Kidney epithelial cell (primary cell): ENCODE results near the gene CNDP2. TPM values are rescaled to one million over a fixed set of nuclear protein-coding genes. Genes with fewer than 3 reads are reported as not detected.

Experiments
- DNase-seq: peaks from one replicate; pipeline ENCODE4 v3.0.0-alpha.2; 2010; ENCODE audit warnings: low read depth
- H3K27me3 ChIP-seq: 2 replicates; pipeline ENCODE4 v1.6.0; 2011; ENCODE audit warnings: low read length; ENCODE audit not compliant: control insufficient read depth, insufficient read depth
- H3K36me3 ChIP-seq: 2 replicates; pipeline ENCODE4 v1.5.1; 2011; ENCODE audit warnings: low read length; ENCODE audit not compliant: control insufficient read depth, insufficient read depth
- H3K4me3 ChIP-seq: 2 replicates; pipeline ENCODE4 v1.5.1; 2011; ENCODE audit warnings: low read depth, mild to moderate bottlenecking, control low read depth, low read length
- CTCF ChIP-seq: IDR thresholded peaks from 2 replicates; pipeline ENCODE4 v1.5.1; 2011; ENCODE audit warnings: mild to moderate bottlenecking, moderate library complexity, low read length, control low read depth, inconsistent platforms; ENCODE audit not compliant: insufficient read depth, poor library complexity, severe bottlenecking
- total RNA-seq: library from RNA; depleted of rRNA; stranded (reverse); fragments of >200 nt; gene quantifications from 2 replicates; pipeline ENCODE4 v1.2.3, GENCODE V29; 2015

CNDP2 gene
- total RNA-seq, 1 donor from 2014 or later = 225 TPM

- H3K36me3 ChIP-seq = no peaks in the 10 kb centered on the region
- H3K4me3 ChIP-seq = no peak overlapping the region
- H3K27me3 ChIP-seq = peaks cover 3% of the 10 kb centered on the region
- no peak for DNase-seq
- no peak for TF ChIP-seq CTCF
Observed at GRCh38 chr18:74533666-74534065, 37.5 kb downstream of the CNDP2 start.

- no peak within 1 kb of the TSS for H3K4me3 ChIP-seq
- DNase-seq = no peak
- TF ChIP-seq CTCF = no peak
Observed at GRCh38 chr18:74534150-74534969, 38.2 kb downstream of the CNDP2 start, which contains the start of gene CNDP1. CNDP1 (plus strand) TSS chr18:74534500; CDS start chr18:74534668, 168 bp downstream.

GRCh38 chr18:74534981-74535649 lies 39.0 kb downstream of the CNDP2 start:
- DNase-seq = no peak
- TF ChIP-seq CTCF = no peak
- Histone ChIP-seq H3K36me3 (no peaks in the 10 kb centered on the region), H3K4me3 (no peak overlapping the region), H3K27me3 (peaks cover 6% of the 10 kb centered on the region)

More at GRCh38 chr18:74534150-74534969, 38.2 kb downstream of the CNDP2 start, which contains the start of gene CNDP1:
- H3K27me3 ChIP-seq = peaks cover 4% of the 10 kb centered on the region
- no peaks in the 10 kb centered on the region for H3K36me3 ChIP-seq

- DNase-seq = no peak
- peaks cover 3% of the 10 kb centered on the region for H3K27me3 ChIP-seq
- H3K36me3 ChIP-seq = no peaks in the 10 kb centered on the region
- no peak overlapping the region for H3K4me3 ChIP-seq
- no peak for TF ChIP-seq CTCF
Observed at GRCh38 chr18:74539289-74539688, 43.1 kb downstream of the CNDP2 start.

- no peak for DNase-seq
Observed at GRCh38 chr18:74540652-74541421, 44.7 kb downstream of the CNDP2 start.

More at GRCh38 chr18:74540652-74541421, 44.7 kb downstream of the CNDP2 start:
- Histone ChIP-seq H3K36me3 (no peaks in the 10 kb centered on the region), H3K27me3 (peaks cover 3% of the 10 kb centered on the region), H3K4me3 (no peak overlapping the region)
- TF ChIP-seq CTCF = no peak
